GM13976 (cell line): ENCODE results near the gene REXO5.

Source experiments
- DNase-seq: peaks from one replicate; pipeline ENCODE4 v3.0.0; 2012; ENCODE audit warnings: low spot score
- in situ Hi-C: fragments of 300-500 bp; cut with MboI; formaldehyde crosslinking; loops from one replicate; pipeline ENCODE4 v1.12.0; 2022; ENCODE audit warnings: low sequenced_read_pairs, mixed read lengths, inconsistent platforms; ENCODE audit not compliant: unreplicated experiment
- TF ChIP-seq, protein P1 (sequence below): IDR thresholded peaks from 2 replicates; pipeline ENCODE4 v1.5.1; 2012; ENCODE audit warnings: borderline replicate concordance, mild to moderate bottlenecking; ENCODE audit not compliant: insufficient read depth; ENCODE audit errors: extremely low read depth, missing control alignments, control extremely low read depth

REXO5 gene

DNA sequence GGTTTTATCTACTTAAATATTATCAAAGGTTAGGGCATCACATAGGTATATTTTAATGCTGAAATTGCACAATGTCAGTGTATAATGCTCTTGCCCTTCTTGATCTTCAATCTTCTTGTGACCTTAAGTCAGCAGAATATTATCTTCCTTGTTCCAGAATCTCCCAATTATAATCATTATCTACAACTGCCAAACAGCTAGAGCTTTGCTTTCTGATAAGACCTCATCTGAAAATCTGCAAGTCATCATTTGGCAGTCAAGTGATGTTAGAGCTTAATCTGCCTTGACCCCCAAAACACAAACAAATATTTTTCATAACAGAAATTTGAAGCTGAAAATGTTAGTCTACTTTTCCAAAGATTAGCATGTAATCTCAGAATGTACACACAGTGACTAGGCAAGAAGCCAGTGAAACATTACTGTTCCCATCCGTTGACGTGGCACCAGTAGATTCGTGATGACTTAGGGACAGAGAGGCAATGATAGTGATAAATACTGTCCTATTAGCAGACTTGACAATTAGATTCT, 19.8 kb downstream of the REXO5 start:
- in situ Hi-C loops: no loop called here
- TF ChIP-seq, protein P1, sequence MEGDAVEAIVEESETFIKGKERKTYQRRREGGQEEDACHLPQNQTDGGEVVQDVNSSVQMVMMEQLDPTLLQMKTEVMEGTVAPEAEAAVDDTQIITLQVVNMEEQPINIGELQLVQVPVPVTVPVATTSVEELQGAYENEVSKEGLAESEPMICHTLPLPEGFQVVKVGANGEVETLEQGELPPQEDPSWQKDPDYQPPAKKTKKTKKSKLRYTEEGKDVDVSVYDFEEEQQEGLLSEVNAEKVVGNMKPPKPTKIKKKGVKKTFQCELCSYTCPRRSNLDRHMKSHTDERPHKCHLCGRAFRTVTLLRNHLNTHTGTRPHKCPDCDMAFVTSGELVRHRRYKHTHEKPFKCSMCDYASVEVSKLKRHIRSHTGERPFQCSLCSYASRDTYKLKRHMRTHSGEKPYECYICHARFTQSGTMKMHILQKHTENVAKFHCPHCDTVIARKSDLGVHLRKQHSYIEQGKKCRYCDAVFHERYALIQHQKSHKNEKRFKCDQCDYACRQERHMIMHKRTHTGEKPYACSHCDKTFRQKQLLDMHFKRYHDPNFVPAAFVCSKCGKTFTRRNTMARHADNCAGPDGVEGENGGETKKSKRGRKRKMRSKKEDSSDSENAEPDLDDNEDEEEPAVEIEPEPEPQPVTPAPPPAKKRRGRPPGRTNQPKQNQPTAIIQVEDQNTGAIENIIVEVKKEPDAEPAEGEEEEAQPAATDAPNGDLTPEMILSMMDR: no peak
- DNase-seq: no peak

DNA sequence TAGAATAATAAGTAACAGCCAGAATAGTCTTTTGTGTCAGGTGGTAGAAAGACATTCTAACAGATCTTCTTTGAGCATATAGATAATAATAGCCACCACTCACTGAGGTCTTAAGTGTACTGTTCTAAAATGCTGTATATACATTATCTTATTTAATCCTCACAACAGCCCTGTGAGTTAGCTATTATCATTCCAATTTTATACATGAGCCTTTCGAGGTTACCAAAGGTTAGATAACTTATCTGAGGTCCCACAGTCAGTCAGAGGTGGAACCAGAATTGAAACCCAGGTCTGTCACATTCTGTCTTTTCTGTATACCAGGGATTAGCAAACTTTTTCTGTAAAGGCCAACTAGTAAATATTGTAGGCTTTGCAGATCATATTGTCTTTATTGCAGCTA, 23.2 kb downstream of the REXO5 start:
- TF ChIP-seq, protein P1: no peak
- DNase-seq: no peak
- in situ Hi-C loops: no loop called here

DNA sequence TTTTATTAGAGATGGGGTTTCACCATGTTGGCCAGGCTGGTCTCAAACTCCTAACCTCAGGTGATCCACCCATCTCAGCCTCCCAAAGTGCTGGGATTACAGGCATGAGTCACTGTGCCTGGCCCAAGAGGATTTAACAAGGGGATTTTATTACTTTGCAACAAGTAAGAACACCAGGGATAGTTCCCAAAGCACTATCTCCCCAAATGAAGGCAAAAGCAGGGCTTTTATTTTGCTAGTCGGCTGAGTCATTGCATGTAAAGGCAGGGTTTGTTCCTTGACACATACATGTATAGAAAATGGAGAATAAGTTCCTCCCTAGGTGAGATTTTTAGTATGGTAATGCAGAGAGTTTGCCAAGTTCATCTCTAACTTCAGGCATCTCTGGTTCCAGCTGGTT, 24.0 kb downstream of the REXO5 start:
- DNase-seq: no peak
- TF ChIP-seq, protein P1: no peak
- in situ Hi-C loops: no loop called here

DNA sequence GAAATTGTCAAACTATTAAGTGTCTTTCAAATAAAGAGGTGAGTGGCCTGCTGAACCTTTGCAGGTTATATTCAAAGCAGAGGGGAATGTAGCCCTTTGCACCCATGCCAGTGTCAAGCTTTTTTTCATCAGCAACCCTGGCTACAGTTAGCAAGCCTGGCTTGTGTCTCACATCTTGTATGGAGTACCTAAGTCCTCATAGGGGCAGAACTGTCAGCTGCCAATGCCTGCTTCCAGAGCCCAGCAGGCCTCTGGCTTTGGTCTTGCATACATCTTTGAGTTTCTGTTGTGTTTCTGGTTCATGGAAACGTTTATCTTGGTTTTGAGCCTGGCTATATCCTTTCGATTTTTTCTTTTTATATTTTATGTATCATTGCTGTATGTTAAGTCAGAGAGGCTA, 26.8 kb downstream of the REXO5 start:
- in situ Hi-C loops: no loop called here
- TF ChIP-seq, protein P1: no peak
- DNase-seq: no peak

DNA sequence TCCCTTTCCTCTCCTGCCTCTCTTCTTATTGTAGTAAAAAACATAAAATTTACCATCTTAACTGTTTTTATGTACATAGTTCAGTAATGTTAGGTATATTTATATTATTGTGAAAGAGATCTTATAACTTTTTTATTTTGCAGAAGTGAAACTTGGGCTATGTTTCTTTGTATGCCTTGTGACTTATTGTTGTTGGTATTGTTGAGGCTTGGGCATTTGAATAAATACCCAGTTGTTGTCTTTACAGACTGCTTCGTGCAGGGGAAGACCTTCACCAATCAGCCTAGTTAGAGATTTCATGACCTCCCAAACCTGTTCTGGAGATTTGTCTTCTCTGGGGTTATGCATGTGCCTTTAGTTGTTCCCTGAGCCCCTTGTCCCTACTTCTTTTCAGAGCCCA, 31.9 kb downstream of the REXO5 start:
- TF ChIP-seq, protein P1: no peak
- DNase-seq: no peak
- in situ Hi-C loops: no loop called here

DNA sequence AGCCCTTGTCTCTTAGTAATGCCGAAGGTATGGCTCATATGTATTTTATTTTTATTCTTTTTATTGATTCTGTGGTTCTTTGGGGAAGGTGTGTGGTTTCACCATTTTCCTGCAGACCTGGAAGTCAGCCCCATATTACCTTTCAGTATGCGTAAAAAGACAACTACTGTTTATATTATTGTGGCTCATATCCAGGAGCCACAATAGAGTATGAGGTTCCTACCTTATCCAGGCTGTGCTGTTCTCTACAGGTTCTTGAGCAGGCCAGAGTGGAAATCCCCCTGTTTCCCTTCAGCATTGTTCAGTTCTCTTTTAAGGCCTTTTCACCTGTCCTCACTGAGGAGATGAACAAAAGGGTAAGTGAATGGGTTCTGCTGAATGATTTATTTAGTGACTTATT, 33.2 kb downstream of the REXO5 start:
- DNase-seq: no peak
- TF ChIP-seq, protein P1: no peak

DNA sequence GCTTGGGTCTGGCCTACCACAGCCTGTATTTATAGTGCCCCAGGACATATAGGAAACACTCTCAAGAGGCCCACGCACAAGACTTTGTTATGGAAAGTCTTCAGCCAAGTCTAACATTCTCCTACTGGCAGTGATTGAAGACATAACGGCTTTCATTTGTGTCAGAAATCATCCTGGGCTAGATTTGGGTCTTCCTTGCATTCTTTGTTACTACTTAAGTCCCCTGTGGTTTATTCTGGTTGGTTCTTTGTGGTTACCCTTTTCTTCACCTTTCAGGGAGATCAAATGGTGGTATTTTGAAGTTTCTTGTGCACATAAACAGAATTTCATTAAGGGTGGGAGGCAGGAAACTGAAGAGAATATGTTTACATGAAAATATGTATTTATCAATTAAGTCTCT, 37.7 kb downstream of the REXO5 start:
- in situ Hi-C loops: no loop called here
- no peak for DNase-seq
- TF ChIP-seq, protein P1: no peak

More for the DNA sequence above, 33.2 kb downstream of the REXO5 start:
- in situ Hi-C loops: no loop called here
